B cell (primary cell): ENCODE measurements around the gene NCEH1. TPM values are rescaled to one million over a fixed set of nuclear protein-coding genes. Genes with fewer than 3 reads are reported as not detected.

Source experiments
- ATAC-seq: fragments of 200-7000 bp; cut with Tn5 transposase; one replicate; pipeline ENCODE4 v1.10.0; 2021; ENCODE audit warnings: low read depth, mild to moderate bottlenecking, moderate number of reproducible peaks, moderate library complexity
- CTCF ChIA-PET: fragments of 350-600 bp; sonication (Branson Sonifier 250); formaldehyde crosslinking; loops from one replicate; lab custom pipeline; 2021; ENCODE audit warnings: antibody characterized with exemption, inconsistent platforms; lab: Charles Lee
- POLR2A ChIA-PET: fragments of 350-600 bp; sonication (Branson Sonifier 250); formaldehyde crosslinking; loops from one replicate; lab custom pipeline; 2021; ENCODE audit warnings: antibody characterized with exemption; lab: Charles Lee
- DNase-seq: peaks from one replicate; pipeline ENCODE4 v3.0.0; 2013
- H2AFZ ChIP-seq: 2 replicates; pipeline ENCODE4 v1.6.1; 2012; ENCODE audit warnings: mild to moderate bottlenecking, low read depth, low read length; ENCODE audit not compliant: insufficient read depth, poor library complexity, severe bottlenecking
- H3K27ac ChIP-seq, 2 donors: 1 replicate in 1 of 2; 2 replicates in 1 of 2; pipeline ENCODE4 v1.5.1; 2012 to 2013; ENCODE audit warnings: low read length in 2 of 2, mild to moderate bottlenecking in 2 of 2, moderate library complexity in 1 of 2
- H3K27me3 ChIP-seq, 4 experiments: fragments of 200-600 bp in 1 of 4; sonication (generic) in 1 of 4; replicated peaks in 1 of 4; 1 replicate in 2 of 4; 2 replicates in 2 of 4; pipeline versions ENCODE4 v1.6.1 to v1.7.0; 2013 to 2016; ENCODE audit warnings: low read length in 3 of 4, mild to moderate bottlenecking in 2 of 4, mixed read lengths in 1 of 4, moderate library complexity in 1 of 4; ENCODE audit not compliant: insufficient read depth in 4 of 4, control insufficient read depth in 3 of 4; ENCODE audit errors: control extremely low read depth in 1 of 4
- H3K36me3 ChIP-seq, 2 experiments: replicated peaks in 1 of 2; 1 replicate in 1 of 2; 2 replicates in 1 of 2; pipeline versions ENCODE4 v1.6.1 to v1.7.1; 2013; ENCODE audit warnings: low read length in 1 of 2; ENCODE audit not compliant: insufficient read depth in 2 of 2, control insufficient read depth in 1 of 2; ENCODE audit errors: control extremely low read depth in 1 of 2, extremely low read depth in 1 of 2
- H3K4me1 ChIP-seq, 2 donors: fragments of 200-600 bp in 1 of 2; sonication (generic) in 1 of 2; 1 replicate in 1 of 2; 2 replicates in 1 of 2; pipeline versions ENCODE4 v1.5.1 to v1.6.1; 2013 to 2017; ENCODE audit warnings: low read length in 2 of 2; ENCODE audit not compliant: control insufficient read depth in 2 of 2, insufficient read depth in 2 of 2
- H3K4me2 ChIP-seq: replicated peaks from 2 replicates; pipeline ENCODE3; 2012; ENCODE audit warnings: mild to moderate bottlenecking, low read depth, low read length; ENCODE audit not compliant: poor library complexity, severe bottlenecking
- H3K4me3 ChIP-seq, 5 experiments: fragments of 200-600 bp in 1 of 5; sonication (generic) in 1 of 5; 1 replicate in 3 of 5; 2 replicates in 2 of 5; pipeline versions ENCODE4 v1.5.1 to v1.7.0; 2011 to 2016; ENCODE audit warnings: low read length in 4 of 5, mild to moderate bottlenecking in 4 of 5, low read depth in 2 of 5, control low read depth in 1 of 5, moderate library complexity in 1 of 5; ENCODE audit not compliant: insufficient read depth in 1 of 5; ENCODE audit errors: control extremely low read depth in 1 of 5, extremely low read depth in 1 of 5
- H3K79me2 ChIP-seq: fragments of 200-600 bp; sonication (generic); one replicate; pipeline ENCODE4 v1.6.0; 2016; ENCODE audit warnings: low read length; ENCODE audit not compliant: control insufficient read depth, insufficient read depth
- H3K9ac ChIP-seq: fragments of 200-600 bp; sonication (generic); 2 replicates; pipeline ENCODE4 v1.6.1; 2017; ENCODE audit warnings: mild to moderate bottlenecking, low read length, moderate library complexity
- H3K9me3 ChIP-seq, 3 donors: one replicate each; pipeline versions ENCODE4 v1.6.1 to v1.7.1; 2013; ENCODE audit warnings: low read length in 2 of 3; ENCODE audit not compliant: control insufficient read depth in 2 of 3, insufficient read depth in 1 of 3; ENCODE audit errors: control extremely low read depth in 1 of 3
- H4K20me1 ChIP-seq: 2 replicates; pipeline ENCODE4 v1.6.0; 2012; ENCODE audit warnings: mild to moderate bottlenecking, low read length; ENCODE audit not compliant: insufficient read depth, control insufficient read depth, poor library complexity, severe bottlenecking
- H3K27ac Mint-ChIP-seq: one replicate; pipeline ENCODE4 v1.8.0; 2021; ENCODE audit warnings: mixed read lengths
- H3K27me3 Mint-ChIP-seq: one replicate; pipeline ENCODE4 v1.8.0; 2021; ENCODE audit warnings: mixed read lengths
- H3K4me1 Mint-ChIP-seq: one replicate; pipeline ENCODE4 v1.8.0; 2021; ENCODE audit warnings: mixed read lengths
- H3K4me3 Mint-ChIP-seq: one replicate; pipeline ENCODE4 v1.8.0; 2021; ENCODE audit warnings: mixed read lengths
- H3K9me3 Mint-ChIP-seq: one replicate; pipeline ENCODE4 v1.8.0; 2022; ENCODE audit warnings: mixed read lengths; ENCODE audit not compliant: insufficient read depth
- EZH2 ChIP-seq: IDR thresholded peaks from 2 replicates; pipeline ENCODE4 v1.6.1; 2012; ENCODE audit warnings: borderline replicate concordance, low read depth, mild to moderate bottlenecking, moderate library complexity, low read length; ENCODE audit not compliant: insufficient read depth, poor library complexity, severe bottlenecking
- WGBS: methylation state at CpG from one replicate; pipeline ENCODE4 v1.1.5; 2013; ENCODE audit warnings: missing lambda C conversion rate; ENCODE audit not compliant: insufficient coverage; 5-methylcytosine and 5-hydroxymethylcytosine counted together
- intact Hi-C: fragments of 100-400 bp; cut with micrococcal nuclease; formaldehyde crosslinking; loops from one replicate; pipeline ENCODE4 v1.10.0; 2022
- polyA plus RNA-seq: library from polyadenylated mRNA; depleted of rRNA; stranded (reverse); fragments of >200 nt; gene quantifications from 2 replicates; pipeline ENCODE4 v1.2.3, GENCODE V29; 2012
- total RNA-seq, 2 donors: library from RNA; stranded (reverse); fragments of 120-200 nt in 1 of 2; gene quantifications; 1 replicate in 1 of 2; 2 replicates in 1 of 2; pipeline versions ENCODE4 v1.2.3 to v1.2.4, GENCODE V29; 2013 to 2022
- TF ChIP-seq, protein P1 (sequence below): fragments of 200-600 bp; IDR thresholded peaks from one replicate; pipeline ENCODE4 v1.8.0; 2022; ENCODE audit warnings: antibody characterized with exemption, mild to moderate bottlenecking

Gene NCEH1
- total and polyA plus RNA-seq, 2 donors (not counting 1 experiment from before 2014, with no cell fraction given): 3.4 to 8.6 TPM

GRCh38 chr3:172598904-172599303 is 112.0 kb downstream of the NCEH1 start:
- intact Hi-C loops: loop anchor here (10.0 kb wide), 1 partner anchor 264 kb away; no protein-coding TSS in a partner anchor

DNA sequence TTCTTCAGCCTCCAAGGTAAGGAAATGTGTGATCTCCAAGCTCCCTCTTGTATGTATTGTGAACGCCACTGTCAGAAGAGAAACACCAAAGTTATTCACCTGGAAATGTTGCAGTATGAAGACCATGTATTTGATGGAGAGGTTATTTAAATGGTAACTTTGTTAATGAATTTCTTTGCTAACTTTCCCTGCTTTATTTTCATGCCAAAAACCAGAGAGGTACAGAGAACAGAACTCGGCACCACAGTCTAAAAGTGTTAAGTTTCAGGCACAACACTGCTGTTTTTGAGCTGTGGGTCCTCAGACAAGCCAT is 114.5 kb downstream of the NCEH1 start:
- Histone ChIP-seq H3K9ac (no peak overlapping the region), H3K4me2 (peak overlapping the region; percentile 67), H2AFZ (peak overlapping the region; percentile 57), H3K4me1 (peaks cover 22 to 29% of the 10 kb centered on the region in 2 donors), H3K79me2 (no peaks in the 10 kb centered on the region), H4K20me1 (no peaks in the 10 kb centered on the region), H3K9me3 (no peaks in the 10 kb centered on the region), H3K27me3 (no peaks in the 10 kb centered on the region), H3K27ac (no peak overlapping the region), H3K36me3 (no peaks in the 10 kb centered on the region), H3K4me3 (no peak overlapping the region)
- Mint-ChIP-seq H3K4me1 (peaks cover 32% of the 10 kb centered on the region), H3K4me3 (no peak overlapping the region), H3K27me3 (peaks cover 4% of the 10 kb centered on the region), H3K27ac (no peak overlapping the region), H3K9me3 (no peaks in the 10 kb centered on the region)
- ATAC-seq (no peak), DNase-seq (no peak)
- intact Hi-C loops: loop anchor here (1.0 to 10.0 kb wide), 3 partner anchors 74 to 262 kb away; partner anchors contain the start of gene TNFSF10
- 39% methylated on average over 2 of the region's 2 CpGs for WGBS
- ChIA-PET POLR2A (no interaction called here), CTCF (interaction anchor here (0.9 to 5.5 kb wide), 30 partner anchors 9 to 1136 kb away, joined by 3 to 66 read pairs (median 8); partner anchors contain the start of genes NCEH1, TNFSF10 and TNIK)
- TF ChIP-seq, protein P1, sequence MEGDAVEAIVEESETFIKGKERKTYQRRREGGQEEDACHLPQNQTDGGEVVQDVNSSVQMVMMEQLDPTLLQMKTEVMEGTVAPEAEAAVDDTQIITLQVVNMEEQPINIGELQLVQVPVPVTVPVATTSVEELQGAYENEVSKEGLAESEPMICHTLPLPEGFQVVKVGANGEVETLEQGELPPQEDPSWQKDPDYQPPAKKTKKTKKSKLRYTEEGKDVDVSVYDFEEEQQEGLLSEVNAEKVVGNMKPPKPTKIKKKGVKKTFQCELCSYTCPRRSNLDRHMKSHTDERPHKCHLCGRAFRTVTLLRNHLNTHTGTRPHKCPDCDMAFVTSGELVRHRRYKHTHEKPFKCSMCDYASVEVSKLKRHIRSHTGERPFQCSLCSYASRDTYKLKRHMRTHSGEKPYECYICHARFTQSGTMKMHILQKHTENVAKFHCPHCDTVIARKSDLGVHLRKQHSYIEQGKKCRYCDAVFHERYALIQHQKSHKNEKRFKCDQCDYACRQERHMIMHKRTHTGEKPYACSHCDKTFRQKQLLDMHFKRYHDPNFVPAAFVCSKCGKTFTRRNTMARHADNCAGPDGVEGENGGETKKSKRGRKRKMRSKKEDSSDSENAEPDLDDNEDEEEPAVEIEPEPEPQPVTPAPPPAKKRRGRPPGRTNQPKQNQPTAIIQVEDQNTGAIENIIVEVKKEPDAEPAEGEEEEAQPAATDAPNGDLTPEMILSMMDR: no peak
- no peak for TF ChIP-seq EZH2

More at GRCh38 chr3:172598904-172599303, 112.0 kb downstream of the NCEH1 start:
- no peaks in the 10 kb centered on the region for H3K9me3 ChIP-seq
- H3K9me3 Mint-ChIP-seq: no peaks in the 10 kb centered on the region
- H3K4me1 ChIP-seq: peaks cover 9 to 12% of the 10 kb centered on the region in 2 donors
- H3K4me3 ChIP-seq: no peak overlapping the region
- H3K4me2 ChIP-seq: no peak overlapping the region
- H3K36me3 ChIP-seq: no peaks in the 10 kb centered on the region
- no peak for ATAC-seq
- no peak overlapping the region for H3K27ac Mint-ChIP-seq
- H3K27me3 ChIP-seq: no peaks in the 10 kb centered on the region
- no peak overlapping the region for H2AFZ ChIP-seq
- no CpG with 5 or more reads among the region's 3 CpGs for WGBS
- peaks cover 4% of the 10 kb centered on the region for H3K27me3 Mint-ChIP-seq
- TF ChIP-seq EZH2: no peak
- TF ChIP-seq, protein P1: no peak
- H3K4me1 Mint-ChIP-seq: peaks cover 16% of the 10 kb centered on the region
- no peak overlapping the region for H3K9ac ChIP-seq
- H4K20me1 ChIP-seq: no peaks in the 10 kb centered on the region
- POLR2A ChIA-PET: no interaction called here
- no peak for DNase-seq
- CTCF ChIA-PET: no interaction called here
- no peak overlapping the region for H3K27ac ChIP-seq
- no peak overlapping the region for H3K4me3 Mint-ChIP-seq
- no peaks in the 10 kb centered on the region for H3K79me2 ChIP-seq
